Thymus (tissue), 11 donors: ENCODE results near the gene MYCBP2. TPM values are rescaled to one million over a fixed set of nuclear protein-coding genes. Genes with fewer than 3 reads are reported as not detected.

Experiments used
- DNase-seq, 9 donors: peaks; one replicate each; pipeline ENCODE4 v3.0.0-alpha.2; 2013; ENCODE audit warnings: low spot score in 9 of 9, low read depth in 6 of 9, missing footprints in 1 of 9
- H3K27ac ChIP-seq, 2 donors: one replicate each; pipeline ENCODE4 v1.5.1; 2013; ENCODE audit warnings: control low read depth in 1 of 2, low read depth in 1 of 2, low read length in 1 of 2, mild to moderate bottlenecking in 1 of 2, moderate library complexity in 1 of 2
- H3K27me3 ChIP-seq, 2 donors: one replicate each; pipeline ENCODE4 v1.5.1; 2013; ENCODE audit warnings: low read length in 1 of 2; ENCODE audit not compliant: control insufficient read depth in 2 of 2, insufficient read depth in 1 of 2
- H3K36me3 ChIP-seq, 2 donors: one replicate each; pipeline ENCODE4 v1.5.1; 2013; ENCODE audit warnings: low read length in 1 of 2, mild to moderate bottlenecking in 1 of 2, moderate library complexity in 1 of 2; ENCODE audit not compliant: control insufficient read depth in 2 of 2, insufficient read depth in 2 of 2
- H3K4me1 ChIP-seq, 2 donors: one replicate each; pipeline ENCODE4 v1.5.1; 2013; ENCODE audit warnings: low read length in 2 of 2; ENCODE audit not compliant: control insufficient read depth in 2 of 2, insufficient read depth in 2 of 2
- H3K4me3 ChIP-seq, 2 donors: one replicate each; pipeline ENCODE4 v1.5.1; 2013; ENCODE audit warnings: low read length in 2 of 2, control low read depth in 1 of 2, mild to moderate bottlenecking in 1 of 2
- H3K9me3 ChIP-seq, 2 donors: one replicate each; pipeline ENCODE4 v1.5.1; 2013; ENCODE audit warnings: low read length in 1 of 2, mild to moderate bottlenecking in 1 of 2; ENCODE audit not compliant: control insufficient read depth in 2 of 2, insufficient read depth in 1 of 2
- WGBS: extraction: QIAGEN DNeasy Blood & Tissue Kit; methylation state at CpG from one replicate; pipeline ENCODE4 v1.1.7; 2013; 5-methylcytosine and 5-hydroxymethylcytosine counted together
- polyA plus RNA-seq: library from polyadenylated mRNA; stranded (reverse); fragments of 200-250 nt; gene quantifications from one replicate; pipeline ENCODE4 v1.2.3, GENCODE V29; 2013
- total RNA-seq: library from RNA; stranded (reverse); fragments of 120-200 nt; gene quantifications from one replicate; pipeline ENCODE4 v1.2.4, GENCODE V29; 2013
- donor health status: healthy.

The MYCBP2 gene
- total and polyA plus RNA-seq, 2 donors, result 63.3 to 65.3 TPM

GRCh38 chr13:77002590-77003190, 324.2 kb downstream of the MYCBP2 start:
- Histone ChIP-seq H3K27me3 (no peaks in the 10 kb centered on the region), H3K4me1 (no peaks in the 10 kb centered on the region), H3K36me3 (peaks cover 10 to 75% of the 10 kb centered on the region in 2 donors), H3K27ac (no peak overlapping the region), H3K4me3 (no peak overlapping the region), H3K9me3 (no peaks in the 10 kb centered on the region)
- WGBS, result 81% methylated on average over 7 of the region's 7 CpGs
- peak in 1 of 9 donors; percentile 19 for DNase-seq

DNA sequence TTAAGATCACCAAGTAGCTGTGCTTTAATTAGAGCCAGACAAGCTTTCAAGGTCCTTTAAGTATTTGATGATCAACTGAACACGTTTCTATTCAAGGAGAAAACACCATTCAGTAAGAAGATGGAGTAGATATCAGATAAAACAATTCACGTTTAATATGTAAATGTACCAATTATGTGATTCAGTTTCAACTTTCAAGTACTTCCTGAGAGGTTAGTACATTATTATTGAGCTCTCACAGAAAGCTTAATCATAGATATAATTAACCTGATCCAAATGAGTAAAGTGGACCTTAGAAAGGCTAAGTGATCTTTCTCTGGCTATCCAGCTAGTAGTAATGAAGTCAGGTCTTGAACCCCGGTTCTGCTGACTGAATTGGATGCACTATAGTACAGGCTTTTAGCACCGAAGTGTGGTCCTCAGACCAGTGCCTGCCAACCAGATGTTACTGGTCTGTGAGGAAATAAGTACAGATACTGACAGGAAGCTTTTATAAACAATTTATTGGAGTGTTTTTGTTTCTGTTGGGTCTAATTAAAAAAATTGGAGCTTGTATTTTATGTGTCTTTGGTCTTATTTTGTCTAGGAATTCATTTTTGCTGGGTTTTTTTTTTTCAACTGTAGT, 324.8 kb downstream of the MYCBP2 start:
- 86% methylated on average over 4 of the region's 4 CpGs for WGBS
- no peak for DNase-seq
- no peaks in the 10 kb centered on the region for H3K4me1 ChIP-seq
- H3K27ac ChIP-seq, result no peak overlapping the region
- H3K9me3 ChIP-seq, result no peaks in the 10 kb centered on the region
- H3K4me3 ChIP-seq, result no peak overlapping the region
- no peaks in the 10 kb centered on the region for H3K27me3 ChIP-seq
- H3K36me3 ChIP-seq, result peaks cover 5 to 69% of the 10 kb centered on the region in 2 donors

DNA sequence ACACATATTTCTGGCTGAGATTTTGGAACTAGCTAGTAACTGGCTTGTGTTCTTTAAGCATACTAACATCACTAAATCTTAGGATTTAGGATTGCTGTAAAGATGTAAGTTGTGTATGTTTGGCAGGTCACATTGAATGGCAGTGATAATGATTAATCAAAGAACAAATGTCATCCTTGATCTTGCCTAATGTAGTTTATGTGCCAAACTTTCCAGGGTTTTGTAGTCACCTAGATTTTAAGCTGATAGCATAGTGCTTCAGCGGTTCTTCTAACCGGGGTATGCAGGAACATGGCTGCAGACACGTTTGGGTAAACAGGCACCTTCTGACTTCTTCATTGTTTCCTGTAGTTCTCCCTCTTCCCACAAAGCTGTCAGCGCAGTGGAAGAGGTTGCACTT, 325.4 kb downstream of the MYCBP2 start:
- no peak for DNase-seq
- 80% methylated on average over 4 of the region's 4 CpGs for WGBS
- Histone ChIP-seq H3K9me3 (no peaks in the 10 kb centered on the region), H3K4me1 (no peaks in the 10 kb centered on the region), H3K27me3 (no peaks in the 10 kb centered on the region), H3K36me3 (peaks cover 4 to 70% of the 10 kb centered on the region in 2 donors), H3K27ac (no peak overlapping the region), H3K4me3 (no peak overlapping the region)

DNA sequence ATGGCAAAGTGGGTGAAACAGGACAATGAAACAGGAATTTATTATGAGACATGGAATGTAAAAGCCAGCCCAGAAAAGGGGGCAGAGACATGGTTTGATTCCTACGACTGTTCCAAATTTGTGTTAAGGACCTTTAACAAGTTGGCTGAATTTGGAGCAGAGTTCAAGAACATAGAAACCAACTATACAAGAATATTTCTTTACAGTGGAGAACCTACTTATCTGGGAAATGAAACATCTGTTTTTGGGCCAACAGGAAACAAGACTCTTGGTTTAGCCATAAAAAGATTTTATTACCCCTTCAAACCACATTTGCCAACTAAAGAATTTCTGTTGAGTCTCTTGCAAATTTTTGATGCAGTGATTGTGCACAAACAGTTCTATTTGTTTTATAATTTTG, 326.4 kb downstream of the MYCBP2 start:
- H3K27ac ChIP-seq, result no peak overlapping the region
- H3K4me1 ChIP-seq, result no peaks in the 10 kb centered on the region
- no peak overlapping the region for H3K4me3 ChIP-seq
- WGBS, result 64% methylated on average over 1 of the region's 1 CpG
- no peak for DNase-seq
- peaks cover 4 to 77% of the 10 kb centered on the region in 2 donors for H3K36me3 ChIP-seq
- no peaks in the 10 kb centered on the region for H3K9me3 ChIP-seq
- H3K27me3 ChIP-seq, result no peaks in the 10 kb centered on the region

Other genes starting within 250 kb of the MYCBP2 start
- 1.1 TPM for gene SCEL, start 208.6 kb upstream of the MYCBP2 start, total RNA-seq
- 8.6 TPM for gene SCEL, start 208.6 kb upstream of the MYCBP2 start, polyA plus RNA-seq